MM.1S (cell line): Measurements from ENCODE around the gene DNAJC27.

Experiments used
- DNase-seq: peaks from one replicate; pipeline ENCODE4 v3.0.0-alpha.2; 2015
- H2AFZ ChIP-seq: fragments of 300-600 bp; sonication (generic); 2 replicates; pipeline ENCODE4 v1.6.0; 2016; ENCODE audit warnings: antibody characterized with exemption, low read length
- H3F3A ChIP-seq: fragments of 300-600 bp; sonication (generic); 2 replicates; pipeline ENCODE4 v1.6.1; 2016; ENCODE audit warnings: mild to moderate bottlenecking, antibody characterized with exemption, low read length, moderate library complexity, mixed read lengths; ENCODE audit not compliant: insufficient read depth
- H3K27ac ChIP-seq: fragments of 300-600 bp; sonication (generic); 2 replicates; pipeline ENCODE4 v1.5.1; 2016; ENCODE audit warnings: mild to moderate bottlenecking, low read length
- H3K27me3 ChIP-seq: fragments of 300-600 bp; sonication (generic); replicated peaks from 2 replicates; pipeline ENCODE4 v1.6.0; 2016; ENCODE audit warnings: low read length; ENCODE audit not compliant: insufficient read depth
- H3K36me3 ChIP-seq: fragments of 300-600 bp; sonication (generic); replicated peaks from 2 replicates; pipeline ENCODE4 v1.6.1; 2016; ENCODE audit warnings: mild to moderate bottlenecking, low read length, mixed read lengths; ENCODE audit not compliant: insufficient read depth
- H3K4me1 ChIP-seq: fragments of 300-600 bp; sonication (generic); 2 replicates; pipeline ENCODE4 v1.6.1; 2016; ENCODE audit warnings: low read length, mixed read lengths
- H3K4me2 ChIP-seq: fragments of 300-600 bp; sonication (generic); 2 replicates; pipeline ENCODE4 v1.6.0; 2016; ENCODE audit warnings: low read depth, low read length
- H3K4me3 ChIP-seq: fragments of 300-600 bp; sonication (generic); 2 replicates; pipeline ENCODE4 v1.5.1; 2016; ENCODE audit warnings: low read length, mixed read lengths
- H3K79me2 ChIP-seq: fragments of 300-600 bp; sonication (generic); 2 replicates; pipeline ENCODE4 v1.6.1; 2016; ENCODE audit warnings: mixed run types, low read length, mixed read lengths
- H3K9ac ChIP-seq: fragments of 300-600 bp; sonication (generic); 2 replicates; pipeline ENCODE4 v1.6.1; 2016; ENCODE audit warnings: low read length, mixed read lengths
- H3K9me2 ChIP-seq: fragments of 300-600 bp; sonication (generic); replicated peaks from 2 replicates; pipeline ENCODE4 v1.6.1; 2016; ENCODE audit warnings: mild to moderate bottlenecking, low read length, mixed read lengths; ENCODE audit not compliant: insufficient read depth
- H3K9me3 ChIP-seq: fragments of 300-600 bp; sonication (generic); replicated peaks from 2 replicates; pipeline ENCODE4 v1.6.1; 2016; ENCODE audit warnings: mild to moderate bottlenecking, low read length, mixed read lengths; ENCODE audit not compliant: insufficient read depth
- H4K20me1 ChIP-seq: fragments of 300-600 bp; sonication (generic); 2 replicates; pipeline ENCODE4 v1.6.1; 2016; ENCODE audit warnings: mild to moderate bottlenecking, low read length, moderate library complexity, mixed read lengths; ENCODE audit not compliant: insufficient read depth
- EZH2 ChIP-seq: fragments of 300-600 bp; sonication (generic); optimal IDR thresholded peaks from 2 replicates; pipeline ENCODE3; 2017; ENCODE audit warnings: low read depth, mild to moderate bottlenecking, antibody characterized with exemption, low read length, mixed read lengths
- EZH2phosphoT487 ChIP-seq: fragments of 300-600 bp; sonication (generic); IDR thresholded peaks from 2 replicates; pipeline ENCODE4 v1.6.1; 2018; ENCODE audit warnings: antibody characterized with exemption, low read length
- TF ChIP-seq, protein P1 (sequence below): fragments of 300-600 bp; sonication (generic); IDR thresholded peaks from 2 replicates; pipeline ENCODE4 v1.5.1; 2016; ENCODE audit warnings: antibody characterized with exemption, low read length, mixed read lengths

DNAJC27 gene

DNA sequence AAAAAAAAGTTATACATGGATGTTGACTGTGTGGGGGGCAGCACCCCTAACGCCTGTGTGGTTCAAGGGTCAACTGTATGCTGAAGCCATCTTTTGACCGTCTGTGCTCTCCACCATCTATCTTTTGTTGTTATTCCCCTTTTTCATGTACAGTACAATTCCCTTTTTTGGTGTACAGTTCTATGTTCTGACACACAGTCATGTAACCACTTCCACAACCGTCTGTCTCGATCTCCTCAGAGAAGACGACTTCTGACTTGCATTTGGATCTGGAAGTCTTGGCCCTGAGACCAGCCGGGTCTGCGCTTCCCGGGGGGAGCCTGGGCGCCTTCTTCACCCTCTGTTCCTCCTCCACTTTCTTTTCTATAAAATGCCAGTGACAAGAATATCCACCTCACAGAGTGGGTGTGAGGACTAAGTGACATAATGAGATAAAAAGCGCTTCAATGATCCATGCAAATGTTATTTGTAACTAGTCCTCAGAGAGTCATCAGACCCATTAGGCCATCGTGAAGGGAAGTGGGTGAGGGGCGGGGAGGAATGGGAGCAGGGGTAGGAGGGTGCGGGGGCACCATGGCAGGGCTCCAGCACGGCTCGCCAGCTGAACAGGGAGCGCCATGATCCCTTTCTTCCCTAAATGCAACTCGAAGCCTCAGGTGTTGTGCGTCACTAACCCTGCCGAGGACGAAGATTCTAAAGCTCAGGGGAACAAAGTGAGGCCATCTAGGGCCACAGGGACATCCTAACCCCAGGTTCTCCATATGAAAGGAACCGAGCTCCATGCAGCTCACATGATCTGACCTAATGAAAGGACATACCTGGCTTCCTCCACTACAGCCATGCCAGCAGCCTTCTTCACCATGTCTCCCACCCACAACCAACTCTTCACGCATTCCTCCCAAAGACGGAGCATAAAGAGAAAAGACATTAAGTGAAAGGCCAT lies 68.3 kb downstream of the DNAJC27 start:
- no peaks in the 10 kb centered on the region for H3K9me3 ChIP-seq

GRCh38 chr2:24899361-24899910 lies 72.3 kb downstream of the DNAJC27 start:
- Histone ChIP-seq H2AFZ (no peak overlapping the region), H3K9ac (no peak overlapping the region), H3F3A (no peaks in the 10 kb centered on the region), H3K4me1 (no peaks in the 10 kb centered on the region), H3K36me3 (peaks cover 18% of the 10 kb centered on the region), H4K20me1 (no peaks in the 10 kb centered on the region), H3K9me3 (no peaks in the 10 kb centered on the region), H3K79me2 (peaks cover 74% of the 10 kb centered on the region), H3K27ac (no peak overlapping the region), H3K27me3 (no peaks in the 10 kb centered on the region), H3K4me2 (no peak overlapping the region), H3K9me2 (no peaks in the 10 kb centered on the region), H3K4me3 (no peak overlapping the region)
- no peak for DNase-seq
- TF ChIP-seq, protein P1, sequence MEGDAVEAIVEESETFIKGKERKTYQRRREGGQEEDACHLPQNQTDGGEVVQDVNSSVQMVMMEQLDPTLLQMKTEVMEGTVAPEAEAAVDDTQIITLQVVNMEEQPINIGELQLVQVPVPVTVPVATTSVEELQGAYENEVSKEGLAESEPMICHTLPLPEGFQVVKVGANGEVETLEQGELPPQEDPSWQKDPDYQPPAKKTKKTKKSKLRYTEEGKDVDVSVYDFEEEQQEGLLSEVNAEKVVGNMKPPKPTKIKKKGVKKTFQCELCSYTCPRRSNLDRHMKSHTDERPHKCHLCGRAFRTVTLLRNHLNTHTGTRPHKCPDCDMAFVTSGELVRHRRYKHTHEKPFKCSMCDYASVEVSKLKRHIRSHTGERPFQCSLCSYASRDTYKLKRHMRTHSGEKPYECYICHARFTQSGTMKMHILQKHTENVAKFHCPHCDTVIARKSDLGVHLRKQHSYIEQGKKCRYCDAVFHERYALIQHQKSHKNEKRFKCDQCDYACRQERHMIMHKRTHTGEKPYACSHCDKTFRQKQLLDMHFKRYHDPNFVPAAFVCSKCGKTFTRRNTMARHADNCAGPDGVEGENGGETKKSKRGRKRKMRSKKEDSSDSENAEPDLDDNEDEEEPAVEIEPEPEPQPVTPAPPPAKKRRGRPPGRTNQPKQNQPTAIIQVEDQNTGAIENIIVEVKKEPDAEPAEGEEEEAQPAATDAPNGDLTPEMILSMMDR = no peak
- TF ChIP-seq EZH2 = no peak
- no peak for TF ChIP-seq EZH2phosphoT487

More for the DNA sequence above, 68.3 kb downstream of the DNAJC27 start:
- TF ChIP-seq EZH2 = no peak
- TF ChIP-seq EZH2phosphoT487 = no peak
- TF ChIP-seq, protein P1 = no peak
- H3K4me2 ChIP-seq = no peak overlapping the region
- no peak overlapping the region for H2AFZ ChIP-seq
- H3K27ac ChIP-seq = no peak overlapping the region
- no peaks in the 10 kb centered on the region for H3K4me1 ChIP-seq
- no peaks in the 10 kb centered on the region for H3K27me3 ChIP-seq
- no peak overlapping the region for H3K9ac ChIP-seq
- H3F3A ChIP-seq = no peaks in the 10 kb centered on the region; the same call in 1 of the 2 replicates
- H3K79me2 ChIP-seq = peaks cover 88% of the 10 kb centered on the region
- H3K4me3 ChIP-seq = no peak overlapping the region
- no peaks in the 10 kb centered on the region for H4K20me1 ChIP-seq
- no peaks in the 10 kb centered on the region for H3K9me2 ChIP-seq
- H3K36me3 ChIP-seq = peaks cover 4% of the 10 kb centered on the region
- DNase-seq = no peak

- Histone ChIP-seq H3K79me2 (peaks cover 67% of the 10 kb centered on the region), H3K27ac (no peak overlapping the region), H3K9ac (no peak overlapping the region), H3K4me1 (no peaks in the 10 kb centered on the region), H3K27me3 (no peaks in the 10 kb centered on the region), H3K4me2 (no peak overlapping the region), H3K36me3 (peaks cover 18% of the 10 kb centered on the region), H3F3A (no peaks in the 10 kb centered on the region), H3K9me2 (no peaks in the 10 kb centered on the region), H4K20me1 (no peaks in the 10 kb centered on the region), H3K9me3 (no peaks in the 10 kb centered on the region), H2AFZ (no peak overlapping the region), H3K4me3 (no peak overlapping the region)
- TF ChIP-seq EZH2 (no peak), EZH2phosphoT487 (no peak)
- TF ChIP-seq, protein P1 = no peak
- no peak for DNase-seq
Observed at GRCh38 chr2:24898122-24899109, 73.3 kb downstream of the DNAJC27 start.
